H9 (cell line): Measurements from ENCODE around the gene CHD9NB. TPM values are rescaled to one million over a fixed set of nuclear protein-coding genes. Genes with fewer than 3 reads are reported as not detected.

Experiments
- DNase-seq: peaks from one replicate; pipeline ENCODE4 v3.0.0-alpha.2; 2017
- H2AFZ ChIP-seq: one replicate; pipeline ENCODE4 v1.6.1; 2013; ENCODE audit warnings: mild to moderate bottlenecking, low read length, control low read depth, moderate library complexity
- H2AK5ac ChIP-seq: 2 replicates; pipeline ENCODE4 v1.6.1; 2013; ENCODE audit warnings: low read length, control low read depth, mixed read lengths; ENCODE audit not compliant: insufficient read length
- H2BK120ac ChIP-seq: one replicate; pipeline ENCODE4 v1.6.1; 2013; ENCODE audit warnings: low read depth, mild to moderate bottlenecking, low read length, control low read depth, inconsistent platforms; ENCODE audit not compliant: poor library complexity, severe bottlenecking
- H2BK12ac ChIP-seq: 2 replicates; pipeline ENCODE4 v1.6.1; 2013; ENCODE audit warnings: low read length, control low read depth, mixed read lengths, low read depth; ENCODE audit not compliant: insufficient read length
- H2BK15ac ChIP-seq: 2 replicates; pipeline ENCODE4 v1.6.1; 2013; ENCODE audit warnings: low read depth, low read length, control low read depth
- H2BK20ac ChIP-seq: one replicate; pipeline ENCODE4 v1.6.1; 2013; ENCODE audit warnings: low read depth, mild to moderate bottlenecking, low read length, control low read depth, inconsistent platforms; ENCODE audit not compliant: poor library complexity, severe bottlenecking
- H2BK5ac ChIP-seq: 2 replicates; pipeline ENCODE4 v1.6.1; 2013; ENCODE audit warnings: low read length, control low read depth, mixed read lengths; ENCODE audit not compliant: insufficient read length
- H3K14ac ChIP-seq: 2 replicates; pipeline ENCODE4 v1.6.1; 2013; ENCODE audit warnings: low read length, control low read depth; ENCODE audit not compliant: insufficient read depth
- H3K18ac ChIP-seq: 2 replicates; pipeline ENCODE4 v1.6.1; 2013; ENCODE audit warnings: low read depth, mild to moderate bottlenecking, mixed read lengths, low read length, control low read depth; ENCODE audit not compliant: insufficient read length
- H3K23ac ChIP-seq: 2 replicates; pipeline ENCODE4 v1.6.1; 2013; ENCODE audit warnings: low read length, control low read depth, mixed read lengths, low read depth; ENCODE audit not compliant: insufficient read length
- H3K23me2 ChIP-seq: 2 replicates; pipeline ENCODE4 v1.6.1; 2013; ENCODE audit warnings: low read depth, mild to moderate bottlenecking, mixed read lengths, low read length, control low read depth; ENCODE audit not compliant: insufficient read length, poor library complexity, severe bottlenecking
- H3K27ac ChIP-seq: 2 replicates; pipeline ENCODE4 v1.5.1; 2013; ENCODE audit warnings: low read length, control low read depth, mixed read lengths, low read depth; ENCODE audit not compliant: insufficient read length
- H3K27me3 ChIP-seq: 2 replicates; pipeline ENCODE4 v1.6.1; 2013; ENCODE audit warnings: low read length, control low read depth, inconsistent platforms; ENCODE audit not compliant: insufficient read depth
- H3K4ac ChIP-seq: 2 replicates; pipeline ENCODE4 v1.6.1; 2013; ENCODE audit warnings: low read depth, mild to moderate bottlenecking, control low read depth, inconsistent platforms, low read length, moderate library complexity
- H3K4me1 ChIP-seq: 2 replicates; pipeline ENCODE4 v1.6.1; 2013; ENCODE audit warnings: low read length, control low read depth, inconsistent platforms; ENCODE audit not compliant: insufficient read depth
- H3K4me2 ChIP-seq: 2 replicates; pipeline ENCODE4 v1.6.1; 2013; ENCODE audit warnings: low read length, control low read depth, mixed read lengths; ENCODE audit not compliant: insufficient read length, insufficient read depth
- H3K56ac ChIP-seq: 2 replicates; pipeline ENCODE4 v1.6.1; 2013; ENCODE audit warnings: low read depth, mild to moderate bottlenecking, mixed read lengths, low read length, control low read depth; ENCODE audit not compliant: insufficient read length
- H3K79me1 ChIP-seq: 2 replicates; pipeline ENCODE4 v1.6.1; 2013; ENCODE audit warnings: low read depth, mild to moderate bottlenecking, moderate library complexity, low read length, control low read depth, inconsistent platforms; ENCODE audit not compliant: insufficient read depth, poor library complexity, severe bottlenecking
- H3K79me2 ChIP-seq: 2 replicates; pipeline ENCODE4 v1.6.1; 2013; ENCODE audit warnings: low read length, control low read depth, inconsistent platforms; ENCODE audit not compliant: insufficient read depth
- H3K9ac ChIP-seq: 2 replicates; pipeline ENCODE4 v1.6.1; 2013; ENCODE audit warnings: low read length, control low read depth, mixed read lengths; ENCODE audit not compliant: insufficient read length; ENCODE audit errors: extremely low read depth
- H3K9me3 ChIP-seq: one replicate; pipeline ENCODE4 v1.6.1; 2013; ENCODE audit warnings: low read depth, low read length, inconsistent platforms; ENCODE audit not compliant: control insufficient read depth
- H3T11ph ChIP-seq: one replicate; pipeline ENCODE4 v1.6.1; 2013; ENCODE audit warnings: mild to moderate bottlenecking, low read length, control low read depth, inconsistent platforms
- H4K20me1 ChIP-seq: one replicate; pipeline ENCODE4 v1.6.1; 2013; ENCODE audit not compliant: control insufficient read depth, insufficient read length, insufficient read depth
- H4K5ac ChIP-seq: 2 replicates; pipeline ENCODE4 v1.6.1; 2013; ENCODE audit warnings: low read depth, mild to moderate bottlenecking, mixed read lengths, low read length, control low read depth; ENCODE audit not compliant: insufficient read length
- H4K8ac ChIP-seq: replicated peaks from 2 replicates; pipeline ENCODE4 v1.6.1; 2013; ENCODE audit warnings: low read length, control low read depth, mixed read lengths, low read depth; ENCODE audit not compliant: insufficient read length
- H4K91ac ChIP-seq: 2 replicates; pipeline ENCODE4 v1.6.1; 2013; ENCODE audit warnings: low read depth, mild to moderate bottlenecking, moderate library complexity, mixed read lengths, low read length, control low read depth; ENCODE audit not compliant: insufficient read length
- H3K27ac Mint-ChIP-seq, 3 experiments: 2 replicates in 2 of 3; 3 replicates in 1 of 3; pipeline ENCODE4 v1.8.0; 2020 to 2021; ENCODE audit warnings: mixed read lengths in 3 of 3, mild to moderate bottlenecking in 1 of 3, moderate library complexity in 1 of 3
- H3K27me3 Mint-ChIP-seq: 2 replicates; pipeline ENCODE4 v1.8.0; 2021; ENCODE audit warnings: low read depth, mild to moderate bottlenecking, moderate library complexity, mixed read lengths
- H3K36me3 Mint-ChIP-seq, 3 experiments: 2 replicates in 2 of 3; 3 replicates in 1 of 3; pipeline ENCODE4 v1.8.0; 2020 to 2021; ENCODE audit warnings: low read depth in 3 of 3, mixed read lengths in 3 of 3; ENCODE audit not compliant: insufficient read depth in 1 of 3
- H3K4me1 Mint-ChIP-seq, 2 experiments: 2 replicates each; pipeline ENCODE4 v1.8.0; 2020; ENCODE audit warnings: mixed read lengths in 2 of 2
- H3K4me3 Mint-ChIP-seq, 2 experiments: 2 replicates in 1 of 2; 3 replicates in 1 of 2; pipeline ENCODE4 v1.8.0; 2020 to 2021; ENCODE audit warnings: mild to moderate bottlenecking in 2 of 2, mixed read lengths in 2 of 2, moderate library complexity in 1 of 2
- H3K9me3 Mint-ChIP-seq, 2 experiments: 2 replicates in 1 of 2; 3 replicates in 1 of 2; pipeline ENCODE4 v1.8.0; 2020; ENCODE audit warnings: mild to moderate bottlenecking in 2 of 2, mixed read lengths in 2 of 2, moderate library complexity in 1 of 2
- WGBS: extraction: QIAGEN DNeasy Blood & Tissue Kit; methylation state at CpG from one replicate; pipeline ENCODE4 v1.1.7; 2013; ENCODE audit warnings: missing lambda C conversion rate, low lambda C conversion rate, mixed read lengths; ENCODE audit not compliant: insufficient read length; ENCODE audit errors: extremely low coverage; 5-methylcytosine and 5-hydroxymethylcytosine counted together
- total RNA-seq: library from RNA; stranded (reverse); gene quantifications from 2 replicates; pipeline ENCODE4 v1.2.1, GENCODE V29; 2021
- TF ChIP-seq, protein P1 (sequence below): fragments of 200-600 bp; sonication (generic); conservative IDR thresholded peaks from 3 replicates; pipeline ENCODE4 v1.8.0; 2021; ENCODE audit warnings: antibody characterized with exemption, mild to moderate bottlenecking

Gene CHD9NB
- total RNA-seq, 1 experiment from 2014 or later, result 3.3 TPM

DNA sequence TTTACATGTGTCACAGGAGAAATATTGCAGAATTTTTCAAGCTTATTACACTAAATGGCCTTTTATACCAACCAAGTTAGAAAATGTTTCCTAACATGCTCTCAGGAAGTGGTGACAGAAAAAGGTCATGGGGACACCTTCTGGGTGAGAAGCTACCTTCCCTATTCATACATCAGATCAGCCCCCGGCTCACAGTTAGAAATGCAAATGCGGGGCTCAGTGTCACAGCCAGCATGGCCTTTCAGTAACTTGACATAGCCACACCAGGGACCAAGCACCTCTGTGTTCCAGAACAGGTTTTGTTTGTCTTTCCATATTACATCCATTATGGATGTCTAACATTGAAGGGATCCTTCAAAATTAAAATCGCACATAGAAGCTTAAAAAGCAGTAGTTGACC, 59.5 kb downstream of the CHD9NB start:
- Histone ChIP-seq H3K4me1 (no peaks in the 10 kb centered on the region), H3K9ac (no peak overlapping the region), H3T11ph (no peak overlapping the region), H3K9me3 (no peaks in the 10 kb centered on the region), H3K4ac (no peak overlapping the region), H2BK120ac (no peak overlapping the region), H2AK5ac (no peak overlapping the region), H3K79me2 (no peaks in the 10 kb centered on the region), H4K91ac (no peak overlapping the region), H3K23me2 (no peaks in the 10 kb centered on the region), H4K8ac (no peak overlapping the region), H2BK20ac (no peak overlapping the region), H4K20me1 (no peaks in the 10 kb centered on the region), H3K27ac (no peak overlapping the region), H2BK5ac (no peak overlapping the region), H2BK12ac (no peak overlapping the region), H2BK15ac (no peak overlapping the region), H3K79me1 (no peaks in the 10 kb centered on the region), H3K27me3 (no peaks in the 10 kb centered on the region), H3K23ac (no peak overlapping the region), H3K4me2 (no peak overlapping the region), H3K56ac (no peak overlapping the region), H3K14ac (no peak overlapping the region), H2AFZ (no peak overlapping the region), H4K5ac (no peak overlapping the region), H3K18ac (no peak overlapping the region)
- H3K9me3 Mint-ChIP-seq, result no peaks in the 10 kb centered on the region; a peak in 2 of 5 replicates
- H3K4me1 Mint-ChIP-seq, result peaks cover 5% of the 10 kb centered on the region in 2 experiments; a peak in 3 of 4 replicates
- H3K4me3 Mint-ChIP-seq, result no peak overlapping the region
- peaks cover 2% of the 10 kb centered on the region; the same call in 1 of the 2 replicates for H3K27me3 Mint-ChIP-seq
- no peak overlapping the region for H3K27ac Mint-ChIP-seq
- H3K36me3 Mint-ChIP-seq, result no peaks in the 10 kb centered on the region
- TF ChIP-seq, protein P1, sequence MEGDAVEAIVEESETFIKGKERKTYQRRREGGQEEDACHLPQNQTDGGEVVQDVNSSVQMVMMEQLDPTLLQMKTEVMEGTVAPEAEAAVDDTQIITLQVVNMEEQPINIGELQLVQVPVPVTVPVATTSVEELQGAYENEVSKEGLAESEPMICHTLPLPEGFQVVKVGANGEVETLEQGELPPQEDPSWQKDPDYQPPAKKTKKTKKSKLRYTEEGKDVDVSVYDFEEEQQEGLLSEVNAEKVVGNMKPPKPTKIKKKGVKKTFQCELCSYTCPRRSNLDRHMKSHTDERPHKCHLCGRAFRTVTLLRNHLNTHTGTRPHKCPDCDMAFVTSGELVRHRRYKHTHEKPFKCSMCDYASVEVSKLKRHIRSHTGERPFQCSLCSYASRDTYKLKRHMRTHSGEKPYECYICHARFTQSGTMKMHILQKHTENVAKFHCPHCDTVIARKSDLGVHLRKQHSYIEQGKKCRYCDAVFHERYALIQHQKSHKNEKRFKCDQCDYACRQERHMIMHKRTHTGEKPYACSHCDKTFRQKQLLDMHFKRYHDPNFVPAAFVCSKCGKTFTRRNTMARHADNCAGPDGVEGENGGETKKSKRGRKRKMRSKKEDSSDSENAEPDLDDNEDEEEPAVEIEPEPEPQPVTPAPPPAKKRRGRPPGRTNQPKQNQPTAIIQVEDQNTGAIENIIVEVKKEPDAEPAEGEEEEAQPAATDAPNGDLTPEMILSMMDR, result no peak
- no CpG with 5 or more reads among the region's 3 CpGs for WGBS
- no peak for DNase-seq
